Esophagus (tissue), 2 donors: ENCODE measurements around the gene CCR2. TPM values are rescaled to one million over a fixed set of nuclear protein-coding genes. Genes with fewer than 3 reads are reported as not detected.

Experiments
- H3K27ac ChIP-seq, 2 donors: one replicate each; pipeline ENCODE4 v1.5.1; 2013; ENCODE audit warnings: low read depth in 2 of 2, mild to moderate bottlenecking in 2 of 2, inconsistent platforms in 1 of 2, low read length in 1 of 2, moderate library complexity in 1 of 2
- H3K27me3 ChIP-seq, 2 donors: one replicate each; pipeline ENCODE4 v1.6.1; 2013; ENCODE audit warnings: low read length in 2 of 2, control low read depth in 1 of 2, mild to moderate bottlenecking in 1 of 2; ENCODE audit not compliant: insufficient read depth in 2 of 2, control insufficient read depth in 1 of 2
- H3K36me3 ChIP-seq, 2 donors: one replicate each; pipeline ENCODE4 v1.6.1; 2013; ENCODE audit warnings: low read length in 1 of 2; ENCODE audit not compliant: control insufficient read depth in 2 of 2, insufficient read depth in 2 of 2
- H3K4me1 ChIP-seq, 2 donors: one replicate each; pipeline ENCODE4 v1.6.1; 2013; ENCODE audit warnings: low read length in 1 of 2; ENCODE audit not compliant: control insufficient read depth in 2 of 2, insufficient read depth in 2 of 2
- H3K4me3 ChIP-seq, 2 donors: one replicate each; pipeline ENCODE4 v1.5.1; 2013; ENCODE audit warnings: low read length in 2 of 2, mild to moderate bottlenecking in 2 of 2, low read depth in 1 of 2, moderate library complexity in 1 of 2
- H3K9me3 ChIP-seq, 2 donors: one replicate each; pipeline ENCODE4 v1.6.1; 2013; ENCODE audit warnings: mild to moderate bottlenecking in 2 of 2, low read depth in 1 of 2, low read length in 1 of 2, moderate library complexity in 1 of 2; ENCODE audit not compliant: control insufficient read depth in 2 of 2, insufficient read depth in 1 of 2
- WGBS, 2 donors: extraction: QIAGEN DNeasy Blood & Tissue Kit; methylation state at CpG; one replicate each; pipeline ENCODE4 v1.1.7; 2013; 5-methylcytosine and 5-hydroxymethylcytosine counted together
- polyA plus RNA-seq, 2 donors: library from polyadenylated mRNA; stranded (reverse); fragments of 200-250 nt; gene quantifications; one replicate each; pipeline ENCODE4 v1.2.3, GENCODE V29; 2013
- donor health status: healthy with polysubstance abuse.
- donor health status: Bipolar disorder and iron deficiency.

The CCR2 gene
- polyA plus RNA-seq, 2 donors = 0.24 to 0.39 TPM

GRCh38 chr3:46371519-46372340 lies 17.8 kb downstream of the CCR2 start:
- whole genome bisulfite sequencing, 2 donors = 60 to 64% methylated on average over 10 of the region's 10 CpGs
- H3K4me1 ChIP-seq = peaks cover 0 to 2% of the 10 kb centered on the region in 2 donors
- peak overlapping the region in 1 of 2 donors; percentile 16 for H3K4me3 ChIP-seq
- H3K27ac ChIP-seq = no peak overlapping the region
- H3K27me3 ChIP-seq = peaks cover 0 to 3% of the 10 kb centered on the region in 2 donors
- H3K36me3 ChIP-seq = no peaks in the 10 kb centered on the region
- H3K9me3 ChIP-seq = no peaks in the 10 kb centered on the region

GRCh38 chr3:46372492-46373359 lies 18.8 kb downstream of the CCR2 start:
- Histone ChIP-seq H3K27ac (no peak overlapping the region), H3K4me3 (no peak overlapping the region), H3K4me1 (peaks cover 0 to 2% of the 10 kb centered on the region in 2 donors), H3K36me3 (no peaks in the 10 kb centered on the region), H3K9me3 (no peaks in the 10 kb centered on the region), H3K27me3 (peaks cover 0 to 3% of the 10 kb centered on the region in 2 donors)
- WGBS, 2 donors = 75 to 85% methylated on average over 9 of the region's 9 CpGs

GRCh38 chr3:46374755-46375154 lies 20.8 kb downstream of the CCR2 start:
- 82 to 86% methylated on average over 3 of the region's 3 CpGs for WGBS, 2 donors
- H3K4me1 ChIP-seq = peaks cover 0 to 2% of the 10 kb centered on the region in 2 donors
- H3K9me3 ChIP-seq = no peaks in the 10 kb centered on the region
- H3K27me3 ChIP-seq = peaks cover 0 to 3% of the 10 kb centered on the region in 2 donors
- no peak overlapping the region for H3K4me3 ChIP-seq
- no peaks in the 10 kb centered on the region for H3K36me3 ChIP-seq
- no peak overlapping the region for H3K27ac ChIP-seq

- Histone ChIP-seq H3K27ac (no peak overlapping the region), H3K4me3 (no peak overlapping the region), H3K36me3 (no peaks in the 10 kb centered on the region), H3K9me3 (no peaks in the 10 kb centered on the region), H3K4me1 (peaks cover 0 to 2% of the 10 kb centered on the region in 2 donors), H3K27me3 (peaks cover 0 to 3% of the 10 kb centered on the region in 2 donors)
- WGBS, 2 donors = 70 to 72% methylated on average over 2 of the region's 2 CpGs
These were observed 21.3 kb downstream of the CCR2 start for GRCh38 chr3:46375218-46375617.

GRCh38 chr3:46375814-46376213 lies 21.9 kb downstream of the CCR2 start:
- Histone ChIP-seq H3K4me3 (no peak overlapping the region), H3K36me3 (no peaks in the 10 kb centered on the region), H3K27ac (no peak overlapping the region), H3K27me3 (peaks cover 0 to 3% of the 10 kb centered on the region in 2 donors), H3K4me1 (peaks cover 2 to 5% of the 10 kb centered on the region in 2 donors), H3K9me3 (no peaks in the 10 kb centered on the region)
- 30 to 41% methylated on average over 2 of the region's 2 CpGs for WGBS, 2 donors

- WGBS, 2 donors = 29 to 36% methylated on average over 8 of the region's 8 CpGs
- H3K4me1 ChIP-seq = peaks cover 2% of the 10 kb centered on the region in 2 donors
These were observed 24.6 kb downstream of the CCR2 start for GRCh38 chr3:46378426-46378942.

GRCh38 chr3:46380471-46381221 lies 26.7 kb downstream of the CCR2 start:
- Histone ChIP-seq H3K27ac (peak overlapping the region; percentile 8 to 40), H3K4me3 (no peak overlapping the region), H3K4me1 (peaks cover 2% of the 10 kb centered on the region in 2 donors), H3K27me3 (no peaks in the 10 kb centered on the region), H3K36me3 (no peaks in the 10 kb centered on the region), H3K9me3 (no peaks in the 10 kb centered on the region)
- WGBS, 2 donors = 50 to 68% methylated on average over 8 of the region's 8 CpGs

More at GRCh38 chr3:46378426-46378942, 24.6 kb downstream of the CCR2 start:
- Histone ChIP-seq H3K9me3 (no peaks in the 10 kb centered on the region), H3K27ac (no peak overlapping the region), H3K4me3 (no peak overlapping the region), H3K36me3 (no peaks in the 10 kb centered on the region), H3K27me3 (peaks cover 0 to 2% of the 10 kb centered on the region in 2 donors)

GRCh38 chr3:46381625-46382024 lies 27.7 kb downstream of the CCR2 start:
- Histone ChIP-seq H3K27me3 (no peaks in the 10 kb centered on the region), H3K27ac (no peak overlapping the region), H3K4me1 (peaks cover 2 to 9% of the 10 kb centered on the region in 2 donors), H3K9me3 (no peaks in the 10 kb centered on the region), H3K36me3 (no peaks in the 10 kb centered on the region), H3K4me3 (no peak overlapping the region)
- 46 to 47% methylated on average over 3 of the region's 3 CpGs for WGBS, 2 donors
